ENCODE results near the gene RUNX1.

Gene RUNX1

GRCh38 chr21:35058058-35058457, 9.0 kb upstream of the RUNX1 start:
- DNase-seq, result no peak

DNA sequence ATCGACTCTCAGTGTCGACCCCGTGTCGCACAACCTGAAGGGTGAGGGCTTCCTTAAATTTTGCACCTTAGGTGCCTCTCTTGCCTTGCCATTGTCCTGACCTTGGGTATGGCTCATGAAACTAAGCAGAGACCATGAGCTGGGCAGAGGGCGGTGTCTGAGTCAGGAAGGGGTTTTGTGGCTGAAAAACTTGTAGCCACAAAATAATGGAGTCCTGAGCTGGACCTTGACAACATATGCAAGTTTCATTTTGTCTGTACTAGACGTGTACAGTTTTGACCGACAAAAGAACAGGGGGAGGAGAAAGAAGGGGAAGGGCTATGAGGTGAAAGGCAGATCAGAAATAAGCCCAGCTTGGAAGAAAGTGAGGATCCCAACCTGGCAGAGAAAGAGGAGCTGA, 8.3 kb upstream of the RUNX1 start:
- no peak for DNase-seq

GRCh38 chr21:35053356-35054096, 4.4 kb upstream of the RUNX1 start:
- no peak for DNase-seq

- no peak for DNase-seq
These were observed 3.7 kb upstream of the RUNX1 start for GRCh38 chr21:35052801-35053200.

GRCh38 chr21:35051287-35051818, 2.3 kb upstream of the RUNX1 start:
- DNase-seq, result no peak

DNA sequence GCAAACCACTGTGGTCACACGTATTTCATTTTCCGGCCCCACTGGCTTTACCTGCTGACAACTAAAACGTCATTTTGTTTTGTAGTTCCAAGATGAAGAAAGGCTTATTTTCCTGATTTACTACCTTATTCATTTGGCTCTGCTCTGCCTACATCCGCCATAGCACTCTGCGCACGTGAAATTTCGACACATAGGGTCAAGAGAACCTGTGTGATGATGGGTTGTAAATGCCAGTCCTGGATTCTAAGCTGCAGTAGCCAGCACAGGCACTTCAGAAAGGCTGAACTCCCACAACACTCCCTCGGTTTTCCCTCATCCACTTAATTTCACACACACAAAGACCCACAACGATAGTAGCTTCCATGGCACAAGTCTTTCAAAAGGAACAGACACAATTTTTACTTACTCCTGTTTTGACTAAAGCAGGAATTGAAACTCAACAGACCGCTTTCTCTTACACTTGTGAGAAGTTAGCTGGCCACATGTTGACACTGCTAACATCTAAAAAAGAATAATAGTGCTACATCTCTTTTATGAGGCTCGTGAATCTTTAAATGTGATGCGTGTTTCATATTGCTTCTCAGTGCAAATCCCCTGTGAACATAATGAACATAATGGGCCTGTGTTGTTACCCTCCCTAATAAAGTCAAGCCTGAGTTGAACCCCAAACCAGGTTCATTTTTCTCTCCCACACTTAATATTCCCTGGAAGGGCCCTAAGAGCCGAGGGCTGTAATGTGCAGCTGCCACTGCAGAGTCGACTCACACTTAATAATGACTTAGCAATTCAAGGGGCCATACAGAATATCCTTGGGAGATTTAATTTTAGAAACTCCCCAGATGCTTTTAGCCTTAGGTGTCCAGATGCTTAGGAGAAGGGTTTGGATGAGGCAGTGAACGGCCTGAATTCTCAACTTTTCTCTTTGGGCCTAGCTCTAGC, 1.5 kb upstream of the RUNX1 start:
- DNase-seq, result no peak

DNA sequence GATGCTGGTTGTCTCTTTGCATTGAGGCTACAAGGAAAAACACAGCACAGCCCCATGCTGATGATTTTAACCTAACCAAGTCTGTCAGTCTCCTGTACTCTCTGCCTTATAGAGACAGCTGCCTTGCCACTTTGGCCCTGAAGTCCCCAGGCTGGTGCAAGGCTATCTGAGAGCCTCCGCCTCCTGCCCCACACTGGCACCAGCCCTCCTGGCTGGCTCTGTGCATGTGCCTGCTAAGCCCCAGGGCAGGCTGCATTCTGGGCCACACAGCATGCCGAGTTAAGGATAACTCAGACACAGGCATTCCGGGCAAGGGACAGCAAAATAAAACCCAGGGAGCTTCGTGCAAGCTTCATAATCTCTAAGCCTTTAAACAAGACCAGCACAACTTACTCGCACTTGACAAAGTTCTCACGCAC, 910 bp downstream of the RUNX1 start:
- no peak for DNase-seq

DNA sequence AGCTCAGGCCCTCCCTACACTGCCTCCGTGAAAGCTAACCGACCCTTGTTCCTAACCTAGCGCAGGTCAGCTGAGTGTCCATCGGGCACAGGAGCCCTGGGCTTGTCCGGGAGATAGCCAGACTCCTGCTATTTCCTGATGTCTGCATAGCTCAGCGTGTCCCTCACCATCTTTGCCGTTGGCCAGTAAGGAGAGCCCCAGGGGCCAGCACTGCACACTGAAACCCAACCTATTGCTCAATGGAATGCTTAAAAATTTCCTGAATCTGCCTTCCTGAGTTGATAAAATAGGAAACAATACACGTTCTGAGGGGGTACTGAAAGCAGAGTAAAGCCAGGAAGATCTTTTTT, 2.2 kb downstream of the RUNX1 start:
- no peak for DNase-seq

DNA sequence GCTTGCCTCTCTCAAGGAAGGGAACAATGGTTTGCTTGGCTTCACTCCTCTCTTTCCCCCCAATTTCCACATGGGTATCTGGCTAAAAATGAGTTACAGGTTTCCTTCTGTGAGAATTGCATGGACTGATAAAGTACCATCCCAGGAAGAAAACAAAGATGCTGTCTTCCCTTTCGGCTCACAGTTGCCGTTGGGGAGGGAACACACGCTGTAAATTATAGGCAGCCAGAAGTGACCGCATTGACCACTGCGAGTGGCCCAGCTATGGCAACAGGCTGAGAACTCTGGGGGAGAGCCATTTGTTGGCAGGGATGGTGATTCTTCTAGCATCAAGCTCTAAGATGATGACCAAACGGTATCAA, 2.9 kb downstream of the RUNX1 start:
- no peak for DNase-seq

- no peak for DNase-seq
These were observed 3.4 kb downstream of the RUNX1 start for GRCh38 chr21:35045542-35046262.

DNA sequence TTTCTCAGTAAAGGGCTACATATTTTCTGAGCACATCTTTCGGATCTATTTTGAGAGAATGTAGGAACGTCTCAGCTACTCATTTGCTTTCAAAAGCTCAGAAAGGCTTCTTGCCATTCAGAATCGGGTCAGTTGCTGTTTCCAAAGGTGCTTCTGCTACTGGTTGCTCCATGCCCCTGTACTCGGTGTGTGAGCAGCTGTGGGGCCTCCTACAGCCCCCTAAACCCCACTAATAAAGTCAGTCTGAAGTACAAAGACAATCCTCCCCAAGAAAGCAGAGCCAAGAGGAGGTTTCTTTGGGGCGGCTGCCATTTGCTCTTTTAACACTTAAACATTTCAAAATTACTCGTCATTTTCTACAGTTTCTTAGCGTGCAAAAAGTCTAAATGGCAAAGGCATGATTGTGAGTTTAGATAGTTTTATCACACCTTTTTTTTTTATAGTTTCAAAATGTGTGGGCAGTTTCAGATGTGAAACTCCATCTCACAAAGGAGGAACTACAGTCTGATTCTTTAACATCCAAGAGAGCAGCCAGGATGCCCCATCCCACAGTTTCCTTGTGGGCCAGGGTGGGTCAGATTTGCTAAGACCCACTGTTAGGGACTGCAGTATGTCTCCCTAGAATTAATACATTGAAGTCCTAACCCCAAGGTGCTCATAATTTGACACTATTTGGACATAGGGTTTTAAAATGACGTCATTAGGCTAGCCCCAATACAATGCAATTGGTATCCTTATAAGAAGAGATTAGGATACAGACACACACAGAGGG, 4.1 kb downstream of the RUNX1 start:
- no peak for DNase-seq

DNA sequence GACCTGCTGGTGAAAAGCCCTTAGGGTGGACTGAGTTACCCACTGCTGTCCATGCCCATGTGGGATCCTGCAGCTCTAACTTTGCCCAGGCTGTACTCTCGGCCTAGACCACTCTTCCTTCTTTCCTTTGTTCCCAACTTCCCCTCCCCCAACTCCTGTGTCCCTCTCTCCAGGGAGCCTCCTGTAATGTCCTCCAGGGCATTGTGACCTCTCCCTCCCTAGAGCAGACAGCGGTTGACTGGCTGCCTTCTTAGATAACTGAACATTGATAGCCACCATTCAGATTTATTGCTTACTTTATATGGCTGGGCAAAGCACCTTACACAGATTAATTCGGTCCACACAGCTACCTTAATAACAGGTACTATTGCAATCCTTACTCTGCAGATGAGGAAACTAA, 5.0 kb downstream of the RUNX1 start:
- no peak for DNase-seq

DNA sequence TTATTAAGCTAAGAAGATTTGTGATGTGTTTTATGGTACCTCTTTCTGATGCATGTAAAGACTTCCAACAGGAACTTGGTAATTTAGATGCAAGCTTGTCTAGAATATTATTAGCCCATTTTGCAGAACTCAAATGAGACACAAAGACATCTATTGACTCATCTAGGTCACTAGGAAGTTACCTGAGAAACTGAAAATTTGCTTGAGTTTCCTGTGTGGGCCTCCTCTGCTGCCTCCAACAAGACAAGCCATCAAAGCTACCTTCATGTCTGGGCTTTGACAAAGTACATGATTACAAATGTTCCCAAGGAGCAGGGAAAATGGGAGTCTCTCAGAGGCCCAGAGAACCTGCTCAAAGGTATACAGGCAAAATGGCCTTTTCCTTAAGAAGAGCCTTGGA, 5.6 kb downstream of the RUNX1 start:
- no peak for DNase-seq

GRCh38 chr21:35042836-35043235, 6.3 kb downstream of the RUNX1 start:
- no peak for DNase-seq

DNA sequence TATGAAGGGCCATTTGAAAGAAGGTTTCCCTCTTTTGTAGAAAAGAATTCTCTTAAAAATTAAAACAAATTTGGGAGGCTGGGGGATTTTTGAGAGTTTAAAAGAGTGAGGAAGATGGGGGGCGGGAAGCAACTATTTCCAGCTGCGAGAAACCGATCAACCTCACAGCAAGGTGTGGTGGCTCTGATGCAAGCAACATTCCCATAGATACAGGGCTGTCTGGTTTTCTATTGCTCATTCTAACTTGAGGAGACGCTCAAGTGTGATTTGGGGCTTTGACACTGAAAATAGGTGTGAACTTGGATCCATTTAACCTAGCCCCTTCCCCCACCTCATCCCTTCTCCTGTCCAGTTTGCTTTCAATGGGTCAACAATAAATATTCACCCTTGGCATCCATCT, 7.2 kb downstream of the RUNX1 start:
- DNase-seq, result no peak

DNA sequence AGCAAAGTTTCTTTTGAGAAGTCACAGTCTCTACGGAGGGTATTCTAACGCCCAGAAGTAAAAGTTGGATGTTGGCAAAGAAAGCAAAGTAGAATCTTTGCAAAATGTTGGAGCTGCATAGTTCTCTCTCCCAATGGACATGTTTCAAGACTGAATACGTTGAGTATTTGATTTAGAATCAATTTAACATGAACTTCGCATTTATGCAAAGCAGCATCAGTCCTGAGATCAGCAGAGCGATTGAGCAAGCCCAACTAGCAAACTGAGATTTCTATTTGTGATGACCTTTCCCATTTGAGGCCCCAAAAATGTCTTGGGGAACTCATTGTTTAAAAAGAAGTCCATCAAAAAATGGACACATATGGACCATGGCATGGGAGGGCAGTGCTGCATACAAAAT, 8.0 kb downstream of the RUNX1 start:
- DNase-seq, result no peak

GRCh38 chr21:35039595-35040289, 9.4 kb downstream of the RUNX1 start:
- DNase-seq, result no peak

- no peak for DNase-seq
These were observed 10.3 kb downstream of the RUNX1 start for GRCh38 chr21:35038772-35039319.

DNA sequence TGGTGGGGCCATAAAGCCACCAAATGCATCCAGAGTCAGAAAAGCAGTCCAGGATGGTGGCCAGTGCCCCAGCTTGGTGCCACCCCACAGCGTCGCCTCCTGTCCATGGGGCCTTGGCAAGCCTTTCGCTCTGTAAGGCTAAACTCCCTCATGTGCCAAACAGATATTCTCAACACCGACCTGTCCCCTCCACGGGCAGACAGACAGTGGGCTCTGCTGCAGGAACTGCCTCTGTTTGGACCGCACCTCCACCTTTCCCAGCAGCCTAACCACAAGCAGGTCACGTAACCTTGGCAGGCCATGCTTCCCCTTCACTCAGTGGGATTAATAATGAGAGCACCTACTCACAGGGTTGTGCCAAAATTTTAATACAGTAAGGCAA, 11.7 kb downstream of the RUNX1 start:
- DNase-seq, result no peak

- no peak for DNase-seq
These were observed 12.4 kb downstream of the RUNX1 start for GRCh38 chr21:35036465-35037383.

- no peak for DNase-seq
These were observed 13.5 kb downstream of the RUNX1 start for GRCh38 chr21:35035581-35035980.
